Germinal center (tissue), 1 donor: ENCODE results near the gene ZNF93.
A peak's percentile ranks its signal among the peaks of the same experiment; 100 is the strongest.
"Not testable (repeated sequence)": the region's sequence is repeated elsewhere in the genome, so short reads cannot be mapped to it uniquely, and the experiment has no call there.

Experiments
- DNase-seq: peaks from one replicate; pipeline ENCODE4 v3.0.0; 2012; ENCODE audit warnings: mixed read lengths, low spot score

The ZNF93 gene

DNA sequence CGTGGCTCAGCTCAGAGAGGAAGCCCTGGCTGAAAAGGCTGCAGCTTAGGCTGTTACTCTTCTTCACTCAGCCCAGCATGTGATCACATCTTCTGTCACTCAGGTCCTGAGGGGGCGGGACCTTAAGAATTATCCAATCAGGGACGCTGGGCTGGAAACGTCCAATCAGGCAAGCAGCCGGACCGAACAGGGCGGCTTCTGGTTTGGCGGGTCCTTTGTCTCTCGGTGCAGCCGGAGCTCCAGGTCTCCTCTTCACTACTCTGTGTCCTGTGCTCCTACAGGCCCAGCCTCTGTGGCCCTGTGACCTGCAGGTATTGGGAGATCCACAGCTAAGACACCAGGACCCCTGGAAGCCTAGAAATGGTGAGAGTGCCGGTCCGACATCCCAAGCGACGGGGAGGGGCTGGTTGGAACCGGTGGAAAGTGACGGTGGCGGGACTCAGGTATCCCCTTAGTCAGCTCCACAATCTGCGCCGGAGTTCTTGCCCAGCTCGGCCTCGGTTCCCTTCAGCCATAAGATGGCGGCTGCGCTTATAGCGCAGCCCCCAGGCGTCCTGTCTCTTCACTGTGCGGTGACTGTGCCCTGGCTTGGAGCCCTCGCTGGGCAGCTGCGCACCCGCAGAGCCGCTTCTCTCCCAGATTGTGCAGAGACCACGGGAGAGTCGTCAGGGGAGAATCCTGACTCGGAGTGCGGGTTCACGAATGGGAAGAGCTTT lies at the start of gene ZNF93:
ZNF93 (plus strand) TSS at position 218 of the 716 bp plus-strand sequence; CDS start at position 361, 143 bp downstream.
- DNase-seq = peak; percentile 96

DNA sequence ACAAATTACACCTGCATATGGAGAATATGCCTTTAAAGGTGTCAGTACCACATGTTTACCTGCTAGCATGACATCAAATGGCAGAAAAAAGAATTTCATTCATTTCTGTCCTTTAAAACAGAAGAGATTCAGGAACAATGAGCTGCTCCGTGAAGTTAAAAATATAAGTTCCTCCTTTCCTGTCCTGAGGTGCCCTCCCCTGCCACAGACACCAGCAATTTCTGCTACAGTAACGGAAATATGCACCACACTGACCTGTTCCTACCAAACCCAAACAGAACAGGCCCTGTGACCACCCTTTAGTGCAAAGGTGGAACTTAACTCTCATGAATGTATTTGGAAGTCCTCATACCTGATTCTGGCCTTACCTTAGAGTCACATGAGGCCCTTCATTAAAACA lies 49.0 kb upstream of the ZNF93 start:
- not testable (repeated sequence) for DNase-seq

DNA sequence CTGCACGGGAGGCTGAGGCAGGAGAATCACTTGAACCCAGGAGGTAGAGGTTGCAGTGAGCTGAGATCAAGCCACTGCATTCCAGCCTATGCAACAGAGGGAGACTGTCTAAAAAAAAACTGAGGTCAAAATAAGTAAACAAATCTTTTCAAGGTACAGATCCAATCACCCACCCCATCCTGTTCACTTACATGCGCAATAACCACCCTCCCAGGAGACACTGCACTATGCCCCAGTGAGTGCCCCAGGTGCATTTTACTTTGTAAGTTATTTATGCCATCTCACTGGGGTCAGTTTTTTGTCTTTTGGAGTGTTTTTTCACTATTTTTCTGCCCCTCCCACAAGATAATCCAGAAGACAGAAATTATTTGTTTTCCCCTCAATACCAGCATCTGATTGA lies 42.0 kb upstream of the ZNF93 start:
- DNase-seq = no peak

DNA sequence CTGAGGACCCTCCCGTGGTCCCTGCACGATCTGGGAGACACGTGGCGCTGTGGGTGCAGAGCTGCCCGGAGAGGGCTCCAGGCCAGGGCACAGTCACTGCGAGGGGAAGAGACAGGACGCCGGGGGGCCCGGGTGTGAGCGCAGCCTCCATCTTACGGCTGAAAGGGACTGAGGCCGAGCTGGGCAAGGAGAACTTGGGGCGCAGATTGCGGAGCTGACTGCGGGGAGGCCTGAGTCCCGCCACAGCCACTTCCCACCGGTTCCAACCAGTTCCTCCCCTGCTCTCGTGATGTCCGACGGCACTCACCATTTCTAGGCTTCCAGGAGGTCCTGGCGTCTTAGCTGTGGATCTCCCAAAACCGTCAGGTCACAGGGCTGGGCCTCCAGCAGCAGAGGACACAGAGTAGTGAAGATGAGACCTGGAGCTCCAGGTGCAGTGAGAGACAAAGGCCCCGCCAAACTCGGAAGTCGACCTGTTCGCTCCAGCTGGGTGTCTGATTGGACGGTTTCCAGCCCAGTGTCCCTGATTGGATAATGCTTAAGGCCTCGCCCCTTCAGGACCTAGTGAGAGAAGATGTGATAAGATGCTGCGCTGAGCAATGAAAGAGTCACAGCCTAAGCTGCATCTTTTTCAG lies 39.9 kb upstream of the ZNF93 start:
- DNase-seq = peak; percentile 64

DNA sequence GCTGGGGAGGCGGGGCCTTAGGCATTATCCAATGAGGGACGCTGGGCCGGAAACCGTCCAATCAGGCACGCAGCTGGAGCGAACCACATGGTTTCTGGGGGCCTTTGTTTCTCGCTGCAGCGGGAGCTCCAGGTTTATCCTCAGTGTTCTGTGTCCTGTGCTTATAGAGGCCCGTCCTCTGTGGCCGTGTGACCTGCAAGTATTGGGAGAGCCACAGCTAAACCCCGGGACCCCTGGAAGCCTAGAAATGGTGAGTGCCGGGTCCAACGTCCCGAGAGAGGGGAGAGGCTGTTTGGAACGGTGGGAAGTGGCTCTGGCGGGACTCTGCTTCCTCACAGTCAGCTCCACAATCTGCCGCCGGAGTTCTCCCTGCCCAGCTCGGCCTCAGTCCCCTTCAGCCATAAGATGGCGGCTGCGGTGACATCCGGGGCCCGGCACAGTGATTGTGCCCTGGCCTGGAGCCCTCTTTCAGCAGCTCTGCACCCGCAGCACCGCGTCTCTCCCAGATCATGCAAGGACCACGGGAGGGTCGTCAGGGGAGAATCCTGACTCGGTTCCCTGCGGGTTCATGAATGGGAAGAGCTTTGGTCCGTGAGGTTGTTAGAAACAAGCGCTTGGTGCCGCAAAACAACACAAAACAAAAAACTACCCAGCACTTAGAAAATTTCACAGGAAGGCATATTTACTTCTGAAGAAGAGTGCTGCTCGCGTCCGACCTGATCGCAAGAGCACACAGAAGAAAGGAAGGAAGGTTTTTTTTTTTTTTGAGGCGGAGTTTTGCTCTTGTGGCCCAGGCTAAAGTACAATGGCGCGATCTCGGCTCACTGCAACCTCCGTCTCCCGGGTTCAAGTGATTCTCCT lies 34.8 kb upstream of the ZNF93 start, which contains the start of gene ZNF253:
ZNF253 (plus strand) TSS at position 133 of the 861 bp plus-strand sequence; CDS start at position 248, 115 bp downstream.
- DNase-seq = peak; percentile 96

DNA sequence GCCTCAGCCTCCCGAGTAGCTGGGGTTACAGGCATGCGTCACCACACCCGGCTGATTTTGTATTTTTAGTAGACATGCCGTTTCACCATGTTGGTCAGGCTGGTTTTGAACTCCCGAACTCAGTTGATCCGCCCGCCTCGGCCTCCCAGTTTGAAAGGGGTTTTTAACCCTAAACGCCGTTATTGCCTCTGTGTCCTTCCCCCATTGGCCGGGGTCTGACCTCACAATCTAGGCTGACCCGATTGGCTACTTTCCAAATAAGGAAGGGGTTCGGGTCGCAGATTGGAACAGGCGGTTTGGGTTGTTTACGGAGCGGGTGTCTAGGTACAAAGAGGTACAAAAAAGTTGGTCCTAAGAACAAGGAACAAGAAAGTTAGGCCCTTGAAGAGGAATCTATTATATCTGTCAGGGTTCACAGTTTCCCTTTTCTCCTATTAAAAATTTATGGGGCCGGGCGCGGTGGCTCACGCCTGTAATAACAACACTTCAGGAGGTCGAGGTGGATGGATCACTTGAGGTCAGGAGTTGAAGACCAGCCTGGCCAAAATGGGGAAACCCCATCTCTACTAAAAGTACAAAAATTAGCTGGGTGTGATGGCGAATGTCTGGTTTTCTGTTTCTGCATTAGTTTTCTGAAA lies 34.0 kb upstream of the ZNF93 start:
- peak; percentile 45 for DNase-seq

DNA sequence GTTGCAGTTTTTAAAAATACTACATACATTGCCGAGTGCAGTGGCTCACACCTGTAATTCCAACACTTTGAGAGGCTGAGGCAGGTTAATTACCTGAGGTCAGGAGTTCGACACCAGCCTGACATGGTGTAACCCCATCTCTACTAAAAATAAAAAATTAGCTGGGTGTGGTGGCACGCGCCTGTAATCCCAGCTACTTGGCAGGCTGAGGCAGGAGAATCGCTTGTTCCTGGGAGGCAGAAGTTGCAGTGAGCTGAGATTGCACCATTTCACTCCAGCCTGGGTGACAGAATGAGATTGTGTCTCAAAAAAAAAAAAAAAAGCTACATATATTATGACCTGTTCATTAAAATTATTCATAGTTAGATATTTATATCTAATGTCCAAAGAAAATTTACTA lies 30.7 kb upstream of the ZNF93 start:
- not testable (repeated sequence) for DNase-seq

DNA sequence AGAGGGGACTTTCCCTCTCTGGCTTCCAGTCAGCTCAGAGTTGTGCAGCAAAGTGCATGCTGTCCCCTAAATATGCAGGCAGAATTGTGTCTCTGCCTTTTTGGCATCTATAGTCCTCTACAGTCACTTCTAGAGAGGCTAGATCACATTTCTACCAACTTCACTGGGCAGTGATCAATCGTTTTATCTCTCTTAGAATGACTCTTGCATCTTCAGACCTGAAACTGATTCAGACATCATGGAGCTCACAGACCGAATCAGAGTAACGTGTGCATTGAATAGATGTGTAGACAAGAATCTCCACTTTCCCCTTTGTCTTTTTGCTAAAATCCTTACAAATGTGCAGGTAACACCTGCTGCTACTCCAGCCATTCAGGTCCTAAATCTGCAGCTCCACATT lies 28.8 kb upstream of the ZNF93 start:
- DNase-seq = no peak

DNA sequence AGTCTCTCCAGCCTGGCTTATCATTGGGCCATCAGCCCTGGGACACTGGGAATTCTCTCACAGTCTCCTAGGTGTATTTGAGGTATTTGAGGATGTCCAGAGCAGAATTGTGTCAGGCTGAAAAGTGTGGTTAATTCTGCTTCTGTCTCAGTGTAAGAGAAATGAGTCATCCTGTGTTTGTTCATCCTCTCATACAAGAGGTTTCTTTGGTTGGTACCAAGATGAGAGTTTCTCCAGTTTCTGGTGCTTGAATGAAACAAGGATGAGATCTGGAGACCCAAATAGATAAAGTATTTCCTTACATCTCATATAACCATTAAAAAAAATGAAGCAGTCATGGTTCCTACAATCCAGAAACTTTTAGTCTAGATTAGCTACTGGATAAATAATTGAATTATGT lies 27.4 kb upstream of the ZNF93 start:
- DNase-seq = no peak

DNA sequence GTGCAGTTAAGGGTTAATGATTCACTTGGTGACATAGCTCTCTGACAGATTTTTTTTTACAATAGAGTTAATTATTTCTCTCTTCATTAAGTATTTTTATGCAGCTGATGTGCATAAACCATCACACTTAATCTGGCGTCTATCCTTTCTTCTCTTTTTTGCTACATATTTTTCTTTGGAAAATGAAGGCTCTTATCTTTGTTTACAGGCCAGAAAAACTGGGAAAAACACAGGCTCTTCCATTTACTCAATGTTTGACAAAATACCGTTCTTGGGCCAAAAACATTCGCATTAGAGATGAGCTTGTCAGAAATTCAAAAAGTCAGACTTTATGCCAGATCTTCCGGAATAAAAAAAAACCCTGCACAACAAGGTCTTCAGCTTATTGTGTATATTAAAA lies 23.0 kb upstream of the ZNF93 start:
- no peak for DNase-seq

DNA sequence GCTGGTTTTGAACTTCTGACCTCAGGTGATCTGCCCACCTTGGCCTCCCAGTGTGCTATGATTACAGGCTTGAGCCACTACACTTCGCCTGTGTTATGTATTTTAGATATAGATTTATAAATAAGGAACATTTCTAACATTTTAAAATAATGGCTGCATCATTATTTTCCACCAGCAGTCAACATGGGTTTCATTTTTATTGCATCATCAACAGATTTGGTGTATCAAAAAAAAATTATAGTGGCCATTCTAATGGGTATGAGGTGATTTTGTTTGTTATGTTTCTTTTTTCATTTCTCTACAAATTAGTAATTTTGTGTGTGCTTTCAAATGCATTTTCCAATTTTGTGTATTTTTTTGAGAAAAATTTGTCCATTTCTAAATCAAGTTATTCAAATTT lies 16.2 kb upstream of the ZNF93 start:
- DNase-seq = no peak

DNA sequence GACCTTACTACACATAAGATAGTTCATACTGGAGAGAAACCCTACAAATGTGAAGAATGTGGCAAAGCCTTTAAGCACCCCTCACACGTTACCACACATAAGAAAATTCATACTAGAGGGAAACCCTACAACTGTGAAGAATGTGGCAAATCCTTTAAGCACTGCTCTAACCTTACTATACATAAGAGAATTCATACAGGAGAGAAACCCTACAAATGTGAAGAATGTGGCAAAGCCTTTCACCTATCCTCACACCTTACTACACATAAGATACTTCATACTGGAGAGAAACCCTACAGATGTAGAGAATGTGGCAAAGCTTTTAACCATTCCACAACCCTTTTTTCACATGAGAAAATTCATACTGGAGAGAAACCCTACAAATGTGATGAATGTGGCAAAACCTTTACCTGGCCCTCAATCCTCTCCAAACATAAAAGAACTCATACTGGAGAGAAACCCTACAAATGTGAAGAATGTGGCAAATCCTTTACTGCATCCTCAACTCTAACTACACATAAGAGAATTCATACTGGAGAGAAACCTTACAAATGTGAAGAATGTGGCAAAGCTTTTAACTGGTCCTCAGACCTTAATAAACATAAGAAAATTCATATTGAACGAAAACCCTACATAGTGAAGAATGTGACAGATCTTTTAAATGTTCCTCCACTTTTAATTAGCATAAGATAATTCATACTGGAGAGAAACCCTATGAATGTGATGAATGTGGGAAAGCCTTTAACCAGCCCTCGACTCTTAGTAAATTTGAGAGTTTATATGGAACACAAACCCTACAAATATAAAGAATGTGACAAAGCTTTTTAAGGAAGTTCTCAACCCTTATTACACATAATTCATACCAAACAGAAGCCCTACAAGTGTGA lies 8.4 kb upstream of the ZNF93 start:
- not testable (repeated sequence) for DNase-seq

DNA sequence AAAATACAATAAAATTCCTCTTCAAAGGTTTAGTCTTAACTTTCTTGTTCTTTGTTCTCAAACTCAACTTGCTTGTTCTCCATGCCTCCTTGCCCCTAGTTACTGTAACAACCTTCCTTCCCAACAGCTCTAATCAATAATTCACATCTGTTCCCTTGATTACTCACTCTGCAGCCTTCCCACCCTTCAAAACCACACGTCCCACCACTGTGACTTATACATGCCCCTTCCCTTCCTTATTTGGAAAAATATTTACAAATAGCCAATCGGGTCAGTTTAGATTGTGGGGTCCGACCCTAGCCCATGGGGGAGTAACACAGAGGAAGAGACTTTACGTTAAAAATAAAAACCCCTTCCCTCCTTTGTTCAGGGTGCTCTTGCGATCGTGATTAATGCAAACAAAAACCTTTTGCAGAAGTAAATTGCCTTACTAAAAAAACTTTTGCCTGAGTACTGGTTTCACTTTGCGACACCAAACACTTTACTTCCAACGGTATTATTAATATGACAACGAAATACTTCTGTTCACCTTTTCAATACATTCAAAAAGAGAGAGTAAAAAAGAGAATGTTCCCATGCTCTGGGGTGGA lies 512 bp upstream of the ZNF93 start:
- DNase-seq = peak; percentile 6

DNA sequence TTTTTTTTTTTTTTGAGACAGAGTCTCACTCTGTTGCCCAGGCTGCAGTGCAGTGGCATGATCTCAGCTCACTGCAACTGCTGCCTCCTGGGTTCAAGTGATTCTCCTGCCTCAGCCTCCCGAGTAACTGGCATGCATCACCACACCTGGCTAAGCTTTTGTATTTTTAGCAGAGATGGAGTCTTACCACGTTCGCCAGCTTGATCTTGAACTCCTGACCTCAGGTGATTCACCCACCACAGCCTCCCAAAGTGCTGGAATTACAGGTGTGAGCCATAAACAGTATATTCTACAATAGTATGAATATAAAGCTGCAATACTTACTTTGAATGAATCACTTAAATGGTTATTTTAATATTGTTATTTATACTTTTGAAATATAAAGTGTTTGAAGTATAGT lies 6.8 kb downstream of the ZNF93 start:
- not testable (repeated sequence) for DNase-seq

DNA sequence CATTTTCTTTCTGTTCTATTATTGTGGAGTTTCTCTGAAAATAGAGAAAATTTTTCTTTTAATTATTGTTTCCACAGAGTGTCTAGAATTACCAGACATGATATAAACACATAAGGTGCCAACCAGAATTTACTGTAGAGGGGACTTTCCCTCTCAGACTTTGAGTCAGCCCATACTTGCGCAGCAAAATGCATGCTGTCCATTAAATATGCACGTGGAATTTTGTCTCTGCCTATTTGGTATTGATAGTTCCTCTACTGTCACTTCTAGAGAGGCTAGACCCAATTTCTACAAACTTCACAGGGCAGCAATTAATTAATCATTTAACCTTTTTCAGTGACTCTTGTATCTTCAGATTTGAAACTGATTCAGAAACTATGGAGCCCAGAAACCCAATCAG lies 8.9 kb downstream of the ZNF93 start:
- DNase-seq = no peak

DNA sequence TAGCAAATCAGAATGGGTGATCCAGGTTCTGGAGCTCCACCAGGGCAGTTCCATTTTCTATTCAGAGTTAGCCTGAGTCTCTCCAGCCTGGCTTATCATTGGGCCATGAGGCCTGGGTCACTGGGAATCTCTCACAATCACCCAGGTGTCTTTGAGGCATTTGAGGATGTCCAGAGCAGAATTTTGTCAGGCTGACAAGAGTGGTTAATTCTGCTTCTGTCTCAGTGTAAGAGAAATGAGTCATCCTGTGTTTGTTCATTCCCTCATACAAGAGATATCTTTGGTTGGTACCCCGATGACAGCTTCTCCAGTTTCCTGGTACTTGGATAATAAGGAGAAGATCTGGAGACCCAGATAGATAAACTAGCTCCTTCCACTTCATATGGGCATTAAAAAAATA lies 10.4 kb downstream of the ZNF93 start:
- DNase-seq = no peak

DNA sequence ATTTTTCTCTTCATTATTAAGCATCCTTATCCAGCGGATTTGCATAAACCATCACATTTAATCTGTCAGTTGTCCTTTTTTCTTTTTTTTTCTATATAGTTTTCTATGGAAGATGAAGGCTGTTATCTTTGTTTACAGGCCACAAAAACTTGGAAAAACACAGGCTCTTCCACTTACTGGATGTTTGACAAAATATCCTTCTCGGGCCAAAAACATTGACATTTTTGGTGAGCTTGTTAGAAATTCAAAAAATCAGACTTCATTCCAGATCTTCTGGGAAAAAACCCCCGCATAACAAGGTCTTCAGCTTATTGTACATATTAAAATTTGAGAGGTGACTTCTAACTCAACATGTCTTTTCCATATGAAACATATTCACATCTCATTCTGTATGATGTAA lies 13.8 kb downstream of the ZNF93 start:
- no peak for DNase-seq

DNA sequence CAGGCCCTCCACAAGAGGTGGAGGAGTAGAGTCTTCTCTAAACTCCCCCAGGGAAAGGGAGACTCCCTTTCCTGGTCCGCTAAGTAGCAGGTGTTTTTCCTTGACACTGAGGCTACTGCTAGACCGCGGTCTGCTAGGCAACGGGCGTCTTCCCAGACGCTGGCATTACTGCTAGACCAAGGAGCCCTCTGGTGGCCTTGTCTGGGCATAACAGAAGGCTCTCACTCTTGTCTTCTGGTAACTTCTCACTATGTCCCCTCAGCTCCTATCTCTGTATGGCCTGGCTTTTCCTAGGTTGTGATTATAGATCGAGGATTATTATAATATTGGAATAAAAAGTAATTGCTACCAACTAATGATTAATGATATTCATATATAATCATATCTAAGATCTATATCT lies 29.7 kb downstream of the ZNF93 start:
- not testable (repeated sequence) for DNase-seq

DNA sequence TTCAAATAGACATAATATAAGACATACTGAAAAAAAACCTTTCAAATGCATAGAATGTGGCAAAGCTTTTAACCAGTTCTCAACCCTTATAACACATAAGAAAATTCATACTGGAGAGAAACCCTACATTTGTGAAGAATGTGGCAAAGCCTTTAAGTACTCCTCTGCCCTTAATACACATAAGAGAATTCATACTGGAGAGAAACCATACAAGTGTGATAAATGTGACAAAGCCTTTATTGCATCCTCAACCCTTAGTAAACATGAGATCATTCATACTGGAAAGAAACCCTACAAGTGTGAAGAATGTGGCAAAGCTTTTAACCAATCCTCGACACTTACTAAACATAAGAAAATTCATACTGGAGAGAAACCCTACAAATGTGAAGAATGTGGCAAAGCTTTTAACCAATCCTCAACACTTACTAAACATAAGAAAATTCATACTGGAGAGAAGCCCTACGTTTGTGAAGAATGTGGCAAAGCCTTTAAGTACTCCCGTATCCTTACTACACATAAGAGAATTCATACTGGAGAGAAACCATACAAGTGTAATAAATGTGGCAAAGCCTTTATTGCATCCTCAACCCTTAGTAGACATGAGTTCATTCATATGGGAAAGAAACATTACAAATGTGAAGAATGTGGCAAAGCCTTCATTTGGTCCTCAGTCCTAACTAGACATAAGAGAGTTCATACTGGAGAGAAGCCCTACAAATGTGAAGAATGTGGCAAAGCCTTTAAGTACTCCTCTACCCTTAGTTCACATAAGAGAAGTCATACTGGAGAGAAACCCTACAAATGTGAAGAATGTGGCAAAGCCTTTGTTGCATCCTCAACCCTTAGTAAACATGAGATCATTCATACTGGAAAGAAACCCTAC lies 32.9 kb downstream of the ZNF93 start:
- not testable (repeated sequence) for DNase-seq

DNA sequence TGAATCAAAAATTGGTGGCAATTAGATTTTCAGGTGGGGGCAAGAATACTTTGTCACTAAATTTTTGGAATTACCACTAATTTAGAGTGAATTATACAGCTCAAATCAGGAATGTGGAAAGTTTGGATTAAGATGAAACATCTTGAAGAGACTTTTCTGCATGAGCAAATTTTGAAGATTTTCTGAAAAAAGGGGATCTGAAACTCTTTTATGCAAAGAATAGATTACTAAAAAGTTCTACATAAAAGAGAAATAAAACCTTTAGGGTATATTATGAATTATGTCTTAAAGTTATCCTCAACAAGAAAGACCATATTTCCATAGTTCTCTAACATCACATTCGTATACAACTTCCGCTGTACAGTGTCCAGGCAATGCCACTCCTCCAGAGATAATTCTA lies 36.7 kb downstream of the ZNF93 start:
- DNase-seq = no peak
